Left kidney (tissue), 8 donors: ENCODE measurements around the gene SERPINF2. TPM values are rescaled to one million over a fixed set of nuclear protein-coding genes. Genes with fewer than 3 reads are reported as not detected.
A peak's percentile ranks its signal among the peaks of the same experiment; 100 is the strongest.
"Not testable (repeated sequence)": the region's sequence is repeated elsewhere in the genome, so short reads cannot be mapped to it uniquely, and the experiment has no call there.

Source experiments
- DNase-seq: peaks from one replicate; pipeline ENCODE4 v3.0.0-alpha.2; 2013
- long read RNA-seq, 8 donors: transcript quantifications; one replicate each; lab custom pipeline, GENCODE V29; 2026
- polyA plus RNA-seq: library from polyadenylated mRNA; unstranded; fragments of 120-200 nt; gene quantifications from one replicate; pipeline ENCODE4 v1.2.1, GENCODE V29; 2013; ENCODE audit not compliant: insufficient read length

The SERPINF2 gene
- polyA plus RNA-seq: 68.8 TPM
- long read RNA-seq, donor 1, transcript SERPINF2-201 (10 exons, 2,284 nt): major isoform, 12 of 32 reads
- long read RNA-seq, donor 1, partial matches to known transcripts: 14 of 32 reads
- long read RNA-seq, donor 1, other reads (novel, unspliced or antisense): 0 of 32 reads
- long read RNA-seq, donor 2, transcript SERPINF2-201 (10 exons, 2,284 nt): major isoform, 11 of 19 reads
- long read RNA-seq, donor 2, partial matches to known transcripts: 0 of 19 reads
- long read RNA-seq, donor 2, other reads (novel, unspliced or antisense): 0 of 19 reads
- long read RNA-seq, donor 3, transcript SERPINF2-201 (10 exons, 2,284 nt): major isoform, 9 of 12 reads
- long read RNA-seq, donor 3, partial matches to known transcripts: 0 of 12 reads
- long read RNA-seq, donor 3, other reads (novel, unspliced or antisense): 0 of 12 reads
- long read RNA-seq, donor 4, partial matches to known transcripts: 0 of 1 reads
- long read RNA-seq, donor 4, other reads (novel, unspliced or antisense): 0 of 1 reads
- long read RNA-seq, donor 5, transcript SERPINF2-202 (10 exons, 2,265 nt): minor isoform, 9 of 44 reads
- long read RNA-seq, donor 5, transcript SERPINF2-201 (10 exons, 2,284 nt): major isoform, 32 of 44 reads
- long read RNA-seq, donor 5, partial matches to known transcripts: 0 of 44 reads
- long read RNA-seq, donor 5, other reads (novel, unspliced or antisense): 0 of 44 reads
- long read RNA-seq, donor 6, transcript SERPINF2-201 (10 exons, 2,284 nt): major isoform, 13 of 47 reads
- long read RNA-seq, donor 6, transcript SERPINF2-202 (10 exons, 2,265 nt): minor isoform, 5 of 47 reads
- long read RNA-seq, donor 6, partial matches to known transcripts: 28 of 47 reads
- long read RNA-seq, donor 6, other reads (novel, unspliced or antisense): 0 of 47 reads
- long read RNA-seq, donor 7, transcript SERPINF2-202 (10 exons, 2,265 nt): major isoform, 15 of 33 reads
- long read RNA-seq, donor 7, transcript SERPINF2-201 (10 exons, 2,284 nt): minor isoform, 14 of 33 reads
- long read RNA-seq, donor 7, partial matches to known transcripts: 0 of 33 reads
- long read RNA-seq, donor 7, other reads (novel, unspliced or antisense): 0 of 33 reads
- long read RNA-seq, donor 8, transcript SERPINF2-201 (10 exons, 2,284 nt): major isoform, 5 of 8 reads
- long read RNA-seq, donor 8, partial matches to known transcripts: 0 of 8 reads
- long read RNA-seq, donor 8, other reads (novel, unspliced or antisense): 0 of 8 reads

- DNase-seq: peak; percentile 69
Measured at GRCh38 chr17:1742371-1743087, at the start of gene SERPINF2. Gene SERPINF2, plus strand, starts transcription at chr17:1742871. Its CDS starts 2,125 bp downstream, at chr17:1744996.

GRCh38 chr17:1693339-1693738, 49.3 kb upstream of the SERPINF2 start:
- no peak for DNase-seq

DNA sequence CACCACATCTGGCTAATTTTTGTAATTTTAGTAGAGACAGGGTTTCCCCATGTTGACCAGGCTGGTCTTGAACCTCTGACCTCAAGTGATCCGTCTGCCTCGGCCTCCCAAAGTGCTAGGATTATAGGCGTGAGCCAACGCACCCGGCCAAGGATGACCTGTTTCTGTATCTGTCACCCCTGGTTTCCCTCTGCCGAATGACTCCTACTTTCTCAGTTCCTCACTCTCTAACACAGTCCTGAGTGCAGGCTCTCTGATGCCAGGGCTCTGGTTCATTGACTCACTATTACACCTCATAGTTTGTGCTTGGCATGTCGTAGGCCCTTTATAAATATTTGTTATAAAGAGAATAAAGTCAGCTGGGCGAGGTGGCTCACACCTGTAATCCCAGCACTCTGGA, 47.3 kb upstream of the SERPINF2 start:
- DNase-seq: no peak

DNA sequence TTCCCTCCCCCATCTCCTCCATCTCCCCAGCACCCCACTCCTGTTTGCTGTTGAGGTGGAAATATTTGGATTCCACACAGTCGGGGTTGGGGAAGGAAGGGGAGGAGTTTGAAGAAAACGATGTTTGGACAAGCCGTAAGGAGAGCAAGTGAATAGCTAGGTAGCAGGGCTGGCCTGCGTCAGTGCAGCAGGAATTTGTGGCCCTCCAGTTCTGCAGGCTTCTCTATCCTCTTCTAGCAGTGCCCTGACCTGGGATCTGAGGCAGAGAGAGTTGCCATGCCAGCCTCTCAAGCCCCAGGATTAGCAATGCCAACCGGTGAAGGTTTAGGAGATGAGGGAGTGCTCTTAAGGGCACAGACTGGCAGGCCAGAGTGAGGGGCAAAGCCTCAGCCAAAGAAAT, 45.0 kb upstream of the SERPINF2 start:
- no peak for DNase-seq

DNA sequence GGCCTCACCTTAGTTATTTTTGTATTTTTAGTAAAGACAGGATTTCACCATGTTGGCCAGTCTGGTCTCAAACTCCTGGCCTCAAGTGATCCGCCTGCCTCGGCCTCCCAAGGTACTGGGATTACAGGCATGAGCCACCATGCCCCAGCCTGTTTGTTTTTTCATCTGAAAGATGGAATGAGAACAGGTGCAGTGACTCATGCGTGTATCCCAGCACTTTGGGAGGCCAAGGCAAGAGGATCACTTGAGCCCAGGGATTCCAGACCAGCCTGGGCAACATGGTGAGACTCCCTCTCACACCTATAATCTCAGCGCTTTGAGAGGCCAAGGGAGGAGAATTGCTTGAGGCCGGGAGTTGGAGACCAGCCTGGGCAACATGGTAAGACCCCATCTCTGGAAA, 42.8 kb upstream of the SERPINF2 start:
- DNase-seq: not testable (repeated sequence)

- DNase-seq: no peak
Measured at GRCh38 chr17:1703063-1703462, 39.6 kb upstream of the SERPINF2 start.

DNA sequence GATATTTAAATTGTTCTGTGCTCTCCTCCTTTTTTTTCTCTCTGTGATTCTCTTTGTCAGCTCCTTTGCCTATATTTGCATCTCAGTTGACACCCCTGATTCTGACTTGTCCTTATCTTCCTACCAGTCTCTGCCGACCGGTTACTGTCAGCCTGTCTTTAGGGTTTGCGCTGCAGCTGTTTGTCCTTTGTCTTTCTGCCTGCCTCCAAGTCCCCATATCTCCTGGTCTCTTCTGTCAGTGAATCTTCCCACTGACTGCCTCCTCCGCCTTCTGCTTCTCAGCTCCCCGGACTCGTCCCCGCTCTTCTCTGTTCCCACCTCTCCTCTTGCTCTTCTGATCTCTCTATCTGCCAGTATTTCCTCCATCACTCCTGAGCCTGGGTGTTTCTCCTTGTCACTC, 37.7 kb upstream of the SERPINF2 start:
- no peak for DNase-seq

DNA sequence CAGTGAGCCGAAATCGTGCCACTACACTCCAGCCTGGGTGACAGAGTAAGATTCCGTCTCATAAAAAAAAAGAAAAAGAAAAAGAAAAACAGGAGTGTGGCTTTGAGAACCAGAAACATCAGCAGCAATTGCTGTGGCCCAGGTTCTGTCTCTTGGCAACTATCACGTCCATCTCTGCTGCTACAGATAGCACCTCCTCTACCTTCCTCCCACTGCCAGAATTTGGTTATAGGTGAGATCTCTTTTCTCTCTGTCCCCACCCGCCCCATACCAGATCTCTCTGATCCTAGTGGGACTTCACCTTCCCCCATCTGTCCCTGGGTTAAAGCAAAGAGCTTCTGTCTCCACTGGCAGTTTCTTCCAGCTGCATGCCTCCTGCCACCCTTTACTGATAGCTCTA, 35.6 kb upstream of the SERPINF2 start:
- no peak for DNase-seq

GRCh38 chr17:1708791-1709346, 33.8 kb upstream of the SERPINF2 start:
- DNase-seq: not testable (repeated sequence)

- DNase-seq: no peak
Measured at GRCh38 chr17:1709403-1709951, 33.2 kb upstream of the SERPINF2 start.

GRCh38 chr17:1709971-1710806, 32.5 kb upstream of the SERPINF2 start, which contains the start of gene TLCD2:
Gene TLCD2, minus strand, starts transcription at chr17:1710377. Its CDS starts 135 bp downstream, at chr17:1710242.
- peak; percentile 61 for DNase-seq

GRCh38 chr17:1710807-1711553, 31.7 kb upstream of the SERPINF2 start:
- no peak for DNase-seq

GRCh38 chr17:1711804-1712203, 30.9 kb upstream of the SERPINF2 start:
- no peak for DNase-seq

DNA sequence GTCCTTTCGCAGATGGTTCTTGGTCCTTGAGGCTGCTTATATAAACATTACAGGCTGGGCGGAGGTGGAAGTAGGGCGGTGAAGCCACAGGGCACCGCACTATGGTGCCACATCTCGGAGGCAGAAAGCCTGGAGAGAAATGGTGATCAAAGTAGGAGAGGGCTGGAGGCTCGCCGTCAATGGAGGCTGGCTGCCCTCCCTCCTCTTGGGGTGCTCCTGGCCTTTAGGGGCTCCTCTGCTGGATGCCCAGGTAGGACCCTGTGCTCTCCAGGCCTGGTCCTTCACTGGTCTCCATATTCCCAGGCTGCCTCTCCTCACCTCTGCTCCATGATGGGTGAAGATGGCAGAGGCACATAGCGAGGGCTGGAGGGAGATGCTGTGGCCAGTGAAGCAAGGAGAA, 30.4 kb upstream of the SERPINF2 start:
- no peak for DNase-seq

DNA sequence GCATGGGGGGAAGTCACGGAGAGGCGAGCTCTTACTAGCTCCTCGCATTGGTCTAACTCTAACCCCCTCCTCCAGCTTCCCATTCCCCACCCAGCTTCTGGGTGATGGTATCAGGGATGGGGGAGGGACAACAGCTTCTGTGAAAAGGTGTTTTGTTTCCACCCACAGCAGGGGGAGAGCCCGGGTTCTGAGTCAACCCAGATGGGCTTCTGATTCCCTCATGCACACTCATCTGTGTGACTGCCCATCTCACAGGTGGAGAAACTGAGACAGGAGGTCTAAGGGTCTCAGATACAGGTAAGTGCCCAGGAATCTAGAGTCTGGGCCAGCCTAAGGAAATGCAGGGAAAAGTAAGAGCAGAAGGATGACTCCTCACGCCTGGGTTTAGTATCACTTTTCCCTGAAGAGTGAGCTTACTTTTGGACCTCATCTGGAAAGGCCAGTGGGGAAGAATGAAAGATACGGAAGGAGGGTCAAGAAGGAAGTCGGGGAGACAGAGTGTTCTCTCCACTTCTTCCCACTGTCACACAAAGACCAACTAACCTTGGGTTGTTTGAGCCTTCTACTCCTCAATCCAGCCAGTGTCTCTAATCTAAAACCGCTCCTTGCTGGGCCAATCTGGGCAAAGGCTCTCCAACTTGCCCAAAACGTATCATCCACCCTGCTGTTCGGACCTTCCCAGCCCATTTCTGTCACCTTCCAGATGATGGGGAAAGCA, 29.4 kb upstream of the SERPINF2 start:
- DNase-seq: no peak

GRCh38 chr17:1713878-1714426, 28.7 kb upstream of the SERPINF2 start:
- DNase-seq: no peak

GRCh38 chr17:1714427-1714979, 28.2 kb upstream of the SERPINF2 start:
- DNase-seq: peak; percentile 90
